B cell (primary cell): ENCODE data around the gene SMC2.

Experiments
- EZH2 ChIP-seq: IDR thresholded peaks from 2 replicates; pipeline ENCODE4 v1.6.1; 2012; ENCODE audit warnings: borderline replicate concordance, low read depth, mild to moderate bottlenecking, moderate library complexity, low read length; ENCODE audit not compliant: insufficient read depth, poor library complexity, severe bottlenecking
- TF ChIP-seq, protein P1 (sequence below): fragments of 200-600 bp; IDR thresholded peaks from one replicate; pipeline ENCODE4 v1.8.0; 2022; ENCODE audit warnings: antibody characterized with exemption, mild to moderate bottlenecking

GRCh38 chr9:104071589-104071988 is 22.5 kb upstream of the SMC2 start:
- TF ChIP-seq, protein P1, sequence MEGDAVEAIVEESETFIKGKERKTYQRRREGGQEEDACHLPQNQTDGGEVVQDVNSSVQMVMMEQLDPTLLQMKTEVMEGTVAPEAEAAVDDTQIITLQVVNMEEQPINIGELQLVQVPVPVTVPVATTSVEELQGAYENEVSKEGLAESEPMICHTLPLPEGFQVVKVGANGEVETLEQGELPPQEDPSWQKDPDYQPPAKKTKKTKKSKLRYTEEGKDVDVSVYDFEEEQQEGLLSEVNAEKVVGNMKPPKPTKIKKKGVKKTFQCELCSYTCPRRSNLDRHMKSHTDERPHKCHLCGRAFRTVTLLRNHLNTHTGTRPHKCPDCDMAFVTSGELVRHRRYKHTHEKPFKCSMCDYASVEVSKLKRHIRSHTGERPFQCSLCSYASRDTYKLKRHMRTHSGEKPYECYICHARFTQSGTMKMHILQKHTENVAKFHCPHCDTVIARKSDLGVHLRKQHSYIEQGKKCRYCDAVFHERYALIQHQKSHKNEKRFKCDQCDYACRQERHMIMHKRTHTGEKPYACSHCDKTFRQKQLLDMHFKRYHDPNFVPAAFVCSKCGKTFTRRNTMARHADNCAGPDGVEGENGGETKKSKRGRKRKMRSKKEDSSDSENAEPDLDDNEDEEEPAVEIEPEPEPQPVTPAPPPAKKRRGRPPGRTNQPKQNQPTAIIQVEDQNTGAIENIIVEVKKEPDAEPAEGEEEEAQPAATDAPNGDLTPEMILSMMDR: no peak
- TF ChIP-seq EZH2: no peak
